NT2/D1 (cell line): ENCODE data around the gene TBC1D25.

Experiments used
- SUZ12 ChIP-seq: IDR thresholded peaks from 2 replicates; pipeline ENCODE4 v1.6.1; 2011; ENCODE audit not compliant: insufficient read length, insufficient read depth; ENCODE audit errors: extremely low read depth
- YY1 ChIP-seq: IDR thresholded peaks from 2 replicates; pipeline ENCODE4 v1.6.1; 2011; ENCODE audit not compliant: insufficient read length, insufficient read depth
- ZNF274 ChIP-seq: IDR thresholded peaks from 2 replicates; pipeline ENCODE4 v1.6.1; 2011; ENCODE audit warnings: mild to moderate bottlenecking, low read depth, low read length

- TF ChIP-seq YY1 (no peak), ZNF274 (no peak), SUZ12 (no peak)
These were observed 8.1 kb upstream of the TBC1D25 start for GRCh38 chrX:48531358-48531959.
